HG02943 (cell line): ENCODE measurements around the gene NSG2.
"Not testable (repeated sequence)": the region's sequence is repeated elsewhere in the genome, so short reads cannot be mapped to it uniquely, and the experiment has no call there.

ENCODE experiments used
- ATAC-seq: cut with Tn5 transposase; IDR thresholded peaks from one replicate; pipeline ENCODE4 v1.9.1; 2021; ENCODE audit warnings: mild to moderate bottlenecking, low read depth, moderate library complexity; ENCODE audit not compliant: unreplicated experiment

NSG2 gene

DNA sequence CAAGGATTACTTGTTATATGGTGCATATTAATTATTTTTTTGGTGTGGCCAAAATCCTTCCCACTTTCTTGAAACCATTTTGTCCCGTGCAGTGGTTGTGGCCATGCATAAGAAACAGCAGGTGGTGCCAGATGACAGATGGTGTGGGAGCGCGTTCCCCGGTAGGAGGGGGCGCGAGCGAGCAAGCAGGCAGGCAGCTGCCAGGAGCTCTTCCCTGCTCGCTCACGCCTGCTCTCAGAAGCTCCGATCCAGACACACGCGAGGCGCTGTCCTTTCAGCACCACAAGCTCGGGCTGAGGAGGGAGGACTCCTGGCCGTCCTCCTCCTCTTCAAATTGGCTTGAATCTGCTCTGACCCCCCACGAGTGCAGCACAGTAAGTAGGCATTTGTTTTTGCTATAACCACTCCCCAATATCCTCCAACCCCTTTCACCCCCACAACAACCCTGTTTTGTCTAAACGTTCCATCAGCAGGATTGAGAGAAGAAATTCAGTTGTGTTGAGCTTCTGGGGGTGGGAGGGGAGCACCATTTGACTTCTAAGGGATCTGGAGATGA is at the start of gene NSG2:
Gene NSG2 (plus strand): TSS at position 237 of the 556 bp plus-strand sequence. CDS start 1,050 bp downstream, outside the sequence.
- peak; percentile 90 for ATAC-seq

DNA sequence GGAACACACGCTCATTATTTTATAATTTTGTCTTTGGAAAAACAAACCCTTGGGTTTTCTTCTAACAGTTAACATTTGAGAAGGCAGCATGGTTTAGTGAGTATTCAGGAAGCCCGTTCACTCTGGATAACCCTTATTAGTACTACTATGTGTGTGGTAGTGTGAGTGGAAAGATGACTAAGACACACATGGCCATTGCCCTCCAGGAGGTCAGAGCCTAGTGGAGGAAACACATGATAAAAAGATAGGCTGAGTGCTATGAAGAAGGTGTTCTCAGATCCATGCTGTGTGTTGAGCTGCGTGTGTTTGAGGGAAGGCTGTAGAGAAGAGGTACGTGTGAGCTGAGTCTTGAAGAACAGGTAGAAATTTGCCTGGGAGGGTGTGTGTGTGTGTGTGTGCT is 48.2 kb upstream of the NSG2 start:
- ATAC-seq, result no peak

DNA sequence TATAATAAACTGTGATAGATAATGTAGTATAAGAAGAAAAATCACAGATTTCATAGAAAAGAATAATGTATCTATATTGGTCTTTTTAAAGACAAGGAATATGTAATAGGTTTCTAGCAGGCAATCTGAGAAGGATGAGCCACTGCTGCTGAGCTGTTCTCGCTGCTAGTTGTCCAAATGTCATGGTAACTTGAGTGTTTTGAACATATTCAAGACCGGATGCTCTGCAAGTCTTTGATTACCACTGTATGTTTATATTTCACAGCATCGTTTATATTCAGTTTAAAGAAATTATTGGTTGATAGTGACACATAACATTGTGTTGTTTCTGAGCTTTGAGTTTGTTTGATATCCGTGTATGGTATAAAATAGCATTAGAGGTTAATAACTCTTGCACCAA is 47.0 kb upstream of the NSG2 start:
- no peak for ATAC-seq

DNA sequence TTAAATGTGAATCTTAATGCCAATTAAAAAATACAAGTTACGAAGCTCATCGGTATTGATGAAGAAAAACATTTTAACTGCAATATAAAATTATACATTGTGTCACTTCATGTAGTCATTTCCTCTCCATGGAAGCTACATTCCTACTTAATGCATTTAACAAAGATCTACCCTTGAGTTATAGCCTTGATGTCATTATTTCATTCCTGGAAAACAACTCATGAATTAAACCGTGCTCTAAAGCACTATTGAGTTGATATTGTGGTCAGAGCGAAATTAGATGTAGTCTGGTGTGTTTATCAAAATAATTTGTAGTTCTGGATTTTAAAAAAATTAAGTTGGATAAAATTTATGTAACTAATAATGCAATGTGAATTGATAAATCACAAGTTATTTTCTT is 45.4 kb upstream of the NSG2 start:
- ATAC-seq, result no peak

DNA sequence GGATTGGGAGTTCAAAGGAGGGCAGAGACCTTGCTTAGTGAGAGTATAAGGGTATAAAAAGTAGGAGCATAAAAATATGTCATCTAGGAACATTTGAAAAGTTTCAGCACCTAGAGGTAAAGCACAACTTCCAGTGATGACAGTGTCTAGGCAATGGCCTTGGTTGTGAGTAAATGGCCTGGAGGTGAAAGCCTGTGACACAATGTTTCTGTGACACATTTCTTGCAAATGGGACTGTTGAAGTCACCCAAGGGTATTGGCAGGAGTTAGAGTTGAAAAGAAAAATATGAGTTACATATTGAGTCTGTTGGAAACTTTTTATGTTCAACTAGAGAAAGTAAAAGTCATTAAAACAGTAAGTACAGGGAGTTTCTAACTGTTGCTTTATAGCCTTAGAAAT is 41.7 kb upstream of the NSG2 start:
- ATAC-seq, result no peak

DNA sequence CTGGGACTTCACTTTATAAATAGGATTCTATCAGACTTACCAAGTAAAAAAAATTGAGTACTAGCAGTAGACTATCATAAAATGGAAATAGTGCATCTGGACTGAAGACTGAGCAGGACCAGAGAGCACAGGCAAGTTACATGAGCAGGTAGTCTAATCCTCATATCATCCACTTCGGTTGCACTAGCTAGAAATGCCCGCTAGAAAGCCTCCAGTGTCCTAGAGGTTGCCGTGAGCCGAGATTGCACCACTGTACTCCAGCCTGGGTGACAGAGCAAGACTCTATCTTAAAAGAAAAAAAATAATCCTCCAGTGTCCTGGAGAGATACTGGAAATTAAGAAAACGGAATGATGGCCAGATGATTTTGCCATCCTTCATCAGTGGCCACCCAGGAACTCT is 36.6 kb upstream of the NSG2 start:
- no peak for ATAC-seq

DNA sequence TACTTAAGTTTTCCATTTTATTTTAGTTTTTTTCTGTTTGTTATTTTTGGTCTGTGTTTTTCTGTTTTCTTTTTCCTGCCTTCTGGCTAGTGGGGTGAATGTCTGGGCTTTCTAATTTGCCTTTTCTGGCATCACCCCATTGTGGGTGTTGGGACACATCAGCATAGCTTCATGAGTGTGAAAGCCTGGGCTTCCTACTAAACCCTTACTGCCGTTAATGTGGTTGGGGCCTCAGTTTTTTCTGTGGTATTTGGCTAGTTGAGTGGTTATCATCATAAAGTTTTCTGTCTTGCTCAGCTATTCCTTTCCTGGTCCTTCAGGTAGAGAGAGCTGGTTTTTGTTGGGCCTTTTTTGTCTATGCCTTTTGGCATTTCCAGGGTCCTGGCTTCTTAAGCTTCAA is 35.1 kb upstream of the NSG2 start:
- no peak for ATAC-seq

DNA sequence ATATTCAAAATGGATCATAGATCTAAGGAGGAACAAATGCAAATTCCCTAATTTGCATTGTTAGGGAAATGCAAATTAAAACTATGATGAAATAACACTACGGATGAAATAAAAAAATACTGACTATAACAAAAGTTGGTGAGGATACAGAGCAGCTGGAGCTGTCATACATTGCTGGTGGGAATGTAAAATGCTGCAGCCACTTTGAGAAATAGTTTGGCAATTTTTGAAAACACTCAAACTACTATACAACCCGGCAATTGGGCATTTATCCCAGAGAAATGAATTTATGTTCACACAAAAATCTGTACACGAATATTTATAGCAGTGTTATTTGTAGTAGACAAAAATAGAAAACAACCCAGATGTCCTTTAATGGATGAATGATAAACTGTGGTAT is 34.1 kb upstream of the NSG2 start:
- no peak for ATAC-seq

DNA sequence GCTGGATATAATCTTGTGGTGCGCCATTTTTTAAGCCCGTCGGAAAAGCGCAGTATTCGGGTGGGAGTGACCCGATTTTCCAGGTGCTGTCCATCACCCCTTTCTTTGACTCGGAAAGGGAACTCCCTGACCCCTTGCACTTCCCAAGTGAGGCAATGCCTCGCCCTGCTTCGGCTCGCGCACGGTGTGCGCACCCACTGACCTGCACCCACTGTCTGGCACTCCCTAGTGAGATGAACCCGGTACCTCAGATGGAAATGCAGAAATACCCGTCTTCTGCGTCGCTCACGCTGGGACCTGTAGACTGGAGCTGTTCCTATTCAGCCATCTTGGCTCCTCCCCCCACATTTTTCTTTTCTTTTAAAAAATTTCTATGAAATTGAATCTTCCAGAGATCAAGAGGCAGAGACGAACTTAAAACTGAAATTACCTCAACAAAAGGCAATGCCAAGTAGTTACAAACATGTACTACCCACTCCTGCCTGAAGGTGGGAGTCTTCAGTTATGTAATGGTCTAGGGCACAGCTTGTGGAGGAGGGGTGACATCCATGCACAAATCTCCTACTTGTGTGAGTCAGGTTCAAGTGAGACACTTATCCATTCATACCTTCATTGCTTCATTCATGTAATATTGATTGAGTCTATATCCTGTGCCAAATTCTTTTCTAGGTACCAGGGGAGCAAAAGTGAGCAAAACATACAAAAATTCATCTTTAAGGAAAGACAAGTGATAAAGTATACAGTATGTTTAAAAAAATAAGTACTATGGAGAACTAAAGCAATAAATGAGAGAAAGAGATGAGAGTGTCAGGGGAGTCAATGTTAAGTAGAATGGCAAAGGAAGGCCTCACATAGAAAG is 25.2 kb upstream of the NSG2 start:
- not testable (repeated sequence) for ATAC-seq

DNA sequence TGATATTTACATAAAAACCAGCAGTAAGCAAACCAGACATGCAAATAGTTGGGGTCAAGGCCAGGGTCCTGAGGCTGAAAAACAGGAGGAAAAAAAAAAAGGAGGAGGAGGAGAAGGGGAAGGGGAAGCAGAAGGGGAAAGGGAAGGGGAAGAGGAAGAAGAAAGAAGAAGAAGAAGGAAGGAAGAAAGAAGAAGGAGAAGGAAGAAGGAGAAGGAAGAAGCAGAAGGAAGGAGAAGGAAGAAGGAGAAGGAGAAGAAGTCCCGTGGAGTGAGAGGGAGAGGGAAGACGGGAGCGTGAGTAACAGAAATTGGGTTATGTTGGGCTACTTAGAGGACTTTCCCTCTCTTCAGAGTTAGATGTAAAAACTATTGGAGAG is 24.6 kb upstream of the NSG2 start:
- no peak for ATAC-seq

DNA sequence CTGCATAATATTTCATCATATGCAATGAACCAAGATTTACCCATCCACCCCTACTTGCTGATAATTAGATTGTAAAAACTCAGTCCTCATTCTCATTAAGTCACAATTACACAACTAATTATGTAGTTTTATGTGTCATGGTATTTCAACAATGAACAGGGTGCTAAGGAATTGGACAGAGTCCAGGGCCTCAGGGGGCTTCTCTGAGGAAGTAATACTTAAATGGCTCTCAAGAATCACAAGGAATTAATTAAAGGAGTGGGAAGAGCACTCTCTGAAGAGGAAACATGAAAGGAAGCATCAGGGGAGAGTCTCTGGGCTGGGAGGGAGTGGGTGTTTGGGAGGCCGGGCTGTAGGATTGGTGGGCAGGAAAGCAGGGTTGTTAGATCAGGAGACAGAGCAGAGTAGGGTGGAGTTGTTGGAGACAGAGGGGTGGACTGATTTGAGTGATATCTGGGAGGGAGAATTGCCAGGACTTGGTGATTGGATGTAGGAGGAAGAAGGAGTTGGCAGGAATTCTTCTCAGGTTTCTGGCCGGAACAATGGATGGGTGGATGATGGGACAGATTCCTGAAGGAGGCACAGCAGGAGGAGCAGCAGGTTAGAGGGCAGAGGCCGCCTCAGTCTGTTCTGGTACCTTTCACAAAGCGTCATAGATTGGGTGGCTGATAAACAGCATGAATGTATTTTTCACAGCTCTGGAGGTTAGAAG is 23.0 kb upstream of the NSG2 start:
- no peak for ATAC-seq

DNA sequence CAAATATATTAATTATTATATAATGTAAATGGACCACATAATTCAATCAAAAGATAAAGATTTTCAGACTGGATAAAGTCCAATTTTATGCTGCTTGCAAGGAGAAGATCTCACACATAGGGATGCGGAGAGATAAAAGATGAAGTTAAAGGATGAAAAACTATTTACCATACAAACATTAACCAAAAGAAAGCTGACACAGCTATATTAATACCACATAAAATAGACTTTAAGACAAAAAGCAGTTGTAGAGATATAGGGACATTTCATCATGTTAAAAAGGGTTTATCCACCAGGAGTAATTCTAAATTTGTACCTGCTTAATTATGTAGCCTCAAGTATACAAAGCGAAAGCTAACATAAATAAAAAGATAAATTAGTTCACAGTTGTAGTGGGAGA is 15.2 kb upstream of the NSG2 start:
- no peak for ATAC-seq

DNA sequence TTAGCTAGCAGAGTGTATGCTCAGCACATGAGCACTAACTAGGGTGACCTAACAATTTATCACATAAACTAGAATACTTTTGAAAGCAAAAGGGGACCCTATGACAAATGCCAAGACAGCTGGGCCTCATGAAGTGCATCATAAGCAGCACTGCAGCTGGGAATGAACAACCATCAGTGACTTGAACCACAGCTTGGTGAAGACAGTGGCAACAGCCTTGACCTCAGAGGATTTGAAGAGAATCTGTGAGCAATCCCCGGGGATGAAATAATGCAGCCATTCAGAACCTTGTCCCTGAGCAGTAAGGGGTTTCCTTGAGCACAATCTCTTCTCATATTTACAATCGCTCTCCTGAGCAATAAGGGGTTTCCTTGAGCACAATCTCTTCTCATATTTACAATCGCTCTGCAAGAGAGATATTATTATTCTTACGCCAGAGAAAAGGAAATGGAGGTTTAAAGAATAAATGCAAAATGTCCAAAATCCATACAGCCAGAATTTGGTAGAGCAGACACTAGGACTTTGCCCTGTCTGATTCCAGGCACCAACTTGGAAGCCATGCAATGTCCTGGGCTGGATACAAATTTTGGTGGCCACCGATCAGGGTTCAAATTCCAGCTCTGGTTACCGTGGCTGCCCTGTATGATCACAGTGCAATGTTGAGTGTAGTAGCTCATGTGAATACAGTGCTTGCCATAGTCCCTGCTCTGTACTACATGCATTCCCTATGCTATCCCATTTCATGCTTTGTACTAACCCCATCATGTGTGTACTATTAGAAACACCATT is 846 bp upstream of the NSG2 start:
- no peak for ATAC-seq

DNA sequence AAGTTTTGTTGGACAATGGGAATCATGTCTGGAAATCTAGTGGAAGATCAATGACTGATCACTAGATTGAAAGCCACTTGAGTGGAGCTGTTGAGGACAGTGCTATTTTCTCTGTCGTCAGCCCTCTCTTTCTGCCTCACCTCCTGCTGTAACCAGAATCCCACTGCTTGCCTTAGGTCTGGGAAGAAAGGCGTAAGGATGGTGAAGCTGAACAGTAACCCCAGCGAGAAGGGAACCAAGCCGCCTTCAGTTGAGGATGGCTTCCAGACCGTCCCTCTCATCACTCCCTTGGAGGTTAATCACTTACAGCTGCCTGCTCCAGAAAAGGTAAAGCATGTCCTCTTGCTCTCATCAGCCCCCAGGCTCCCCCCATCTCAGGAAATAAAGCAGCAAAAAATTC is 1.1 kb downstream of the NSG2 start:
- no peak for ATAC-seq

DNA sequence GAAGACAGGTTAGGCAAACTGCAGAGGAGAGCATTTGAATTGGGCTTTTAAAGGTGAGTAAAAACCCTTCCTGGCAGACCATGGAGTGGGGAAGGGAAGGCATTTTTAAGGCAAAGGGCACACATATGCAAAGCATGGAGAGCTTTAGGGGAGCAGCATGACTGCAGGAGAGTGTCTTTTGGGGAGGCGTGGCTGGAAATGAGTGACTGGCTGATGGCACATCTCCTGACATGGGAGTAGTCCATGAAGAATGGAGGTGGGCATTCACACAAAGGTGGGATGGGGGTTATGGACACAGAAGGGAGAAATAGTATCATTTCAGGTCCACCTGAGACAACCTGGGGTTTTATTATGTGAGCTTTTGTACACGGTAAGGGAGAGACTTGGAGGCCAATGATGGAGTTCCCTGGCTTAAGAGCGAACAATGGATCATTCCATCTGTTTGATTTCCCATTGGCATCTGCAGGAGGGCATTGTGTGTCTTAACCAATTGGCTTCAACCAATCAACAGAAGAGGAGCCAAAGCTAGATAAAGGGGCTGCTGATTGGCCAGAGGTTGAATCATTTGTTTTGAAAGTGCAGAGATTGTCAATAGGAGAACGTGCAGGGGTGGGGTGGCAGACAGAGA is 2.1 kb downstream of the NSG2 start:
- ATAC-seq, result no peak

DNA sequence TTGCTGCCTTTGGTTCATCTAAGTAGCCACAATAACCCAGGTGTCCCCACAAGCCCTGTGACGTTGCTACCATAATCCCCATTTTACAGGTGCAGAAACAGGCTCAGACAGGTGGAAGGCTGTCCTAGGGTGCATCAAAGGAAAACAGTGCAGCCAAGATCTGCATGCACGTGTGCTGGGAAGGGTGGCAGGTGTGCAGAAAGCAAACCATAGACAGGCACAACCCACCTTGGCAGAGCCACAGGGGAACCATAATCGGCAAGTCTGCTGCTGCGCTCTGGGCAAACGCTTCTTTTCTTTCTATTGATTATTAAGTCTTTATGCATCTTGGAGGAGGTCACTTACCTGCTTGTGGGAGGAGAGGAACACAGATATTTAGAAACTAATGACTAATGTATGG is 7.1 kb downstream of the NSG2 start:
- no peak for ATAC-seq

DNA sequence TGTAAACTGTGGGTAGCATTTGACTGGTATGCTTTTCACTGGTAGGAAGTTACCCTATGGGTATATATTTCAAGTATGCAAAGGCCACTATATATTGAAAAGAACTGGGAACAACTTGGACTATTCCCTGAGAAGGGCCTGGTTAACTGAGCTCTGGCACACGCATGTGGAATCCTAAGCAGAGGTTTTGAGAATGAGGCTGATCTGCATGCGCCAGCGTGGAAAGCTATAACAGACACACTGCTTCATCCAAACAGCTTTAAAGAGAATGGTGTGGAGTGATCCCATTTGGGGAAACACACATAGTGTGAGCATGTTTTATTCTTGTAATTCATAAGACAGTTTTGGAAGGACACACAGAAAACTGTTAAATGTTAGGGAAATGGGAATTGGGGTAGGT is 8.4 kb downstream of the NSG2 start:
- no peak for ATAC-seq

DNA sequence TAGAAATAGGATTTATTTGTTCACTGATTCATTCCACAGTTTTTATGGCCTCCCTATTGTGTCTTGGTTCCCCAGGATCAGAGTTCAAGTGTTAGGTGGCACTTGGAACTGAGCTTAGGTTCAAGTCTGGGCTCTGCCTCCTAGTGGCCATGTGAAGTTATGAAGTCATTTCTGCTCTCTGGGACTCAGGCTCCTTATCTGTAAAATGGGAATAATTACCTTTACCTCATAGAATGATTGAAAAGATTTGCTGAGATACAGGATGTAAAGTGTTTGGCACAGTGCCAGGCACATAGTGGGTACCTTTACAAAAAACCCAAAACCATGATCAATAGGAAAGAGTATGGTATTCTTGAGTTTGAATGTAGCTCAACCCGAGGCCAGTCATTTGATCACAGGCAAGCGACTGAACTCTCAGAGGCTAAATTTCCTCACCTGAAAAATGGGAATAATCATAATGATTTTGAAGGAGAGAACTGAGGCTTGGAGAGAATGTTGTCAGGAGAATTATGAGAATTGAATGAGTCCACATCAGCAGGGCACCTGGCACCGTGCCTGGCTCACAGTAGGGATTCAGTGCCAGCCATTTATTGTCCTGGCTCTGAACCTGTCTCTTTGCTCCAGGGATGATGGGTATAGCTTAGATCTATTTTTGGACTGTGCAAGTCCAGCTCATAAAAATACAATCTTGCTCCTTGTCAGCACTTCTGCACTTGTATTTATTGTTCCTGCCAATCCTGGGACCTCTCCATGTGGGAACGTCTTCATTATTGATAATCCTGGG is 10.8 kb downstream of the NSG2 start:
- no peak for ATAC-seq

DNA sequence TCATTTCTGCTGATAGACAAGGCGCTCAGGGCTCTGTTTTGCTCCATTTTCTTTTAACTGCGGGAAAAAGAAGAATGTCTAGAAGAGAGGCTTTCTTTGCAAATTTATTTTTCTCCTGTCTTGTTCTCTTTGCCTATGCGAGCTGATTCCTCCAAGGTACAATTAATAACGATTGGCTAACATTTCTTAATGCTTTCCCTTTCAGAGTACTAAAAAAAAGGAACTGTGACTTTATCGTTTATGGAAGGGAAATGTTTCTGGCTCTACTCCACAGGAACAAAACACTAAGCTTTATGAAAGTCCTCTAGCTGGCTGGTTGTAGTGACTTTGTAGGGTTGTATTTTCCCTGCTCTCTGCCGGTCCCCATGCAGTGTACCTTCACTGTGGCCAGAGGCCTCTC is 11.7 kb downstream of the NSG2 start:
- no peak for ATAC-seq
